HG03139 (cell line): ENCODE results near the gene YES1.
"Not testable (repeated sequence)": the region's sequence is repeated elsewhere in the genome, so short reads cannot be mapped to it uniquely, and the experiment has no call there.

Experiments used
- ATAC-seq: cut with Tn5 transposase; IDR thresholded peaks from one replicate; pipeline ENCODE4 v1.9.1; 2021; ENCODE audit not compliant: unreplicated experiment

The YES1 gene

DNA sequence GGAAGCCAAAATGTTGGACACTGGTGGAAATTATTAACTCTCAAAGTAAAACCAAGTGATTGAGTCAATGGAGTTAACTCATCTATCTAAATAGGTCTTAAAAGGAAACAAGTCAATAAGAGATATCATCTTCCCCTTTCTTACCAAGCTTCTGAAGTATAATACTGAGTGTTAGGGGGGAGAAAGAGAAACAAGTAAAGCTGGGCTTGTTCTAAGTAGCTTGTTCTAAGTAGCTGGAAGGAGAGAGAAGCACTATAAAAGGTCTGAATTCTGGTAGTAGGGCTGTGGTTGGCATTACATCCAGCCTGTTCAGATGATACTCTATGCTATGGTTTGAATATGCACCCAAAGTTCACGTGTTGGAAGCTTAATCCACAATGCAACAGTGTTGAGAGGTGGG is 26.8 kb downstream of the YES1 start:
- no peak for ATAC-seq

DNA sequence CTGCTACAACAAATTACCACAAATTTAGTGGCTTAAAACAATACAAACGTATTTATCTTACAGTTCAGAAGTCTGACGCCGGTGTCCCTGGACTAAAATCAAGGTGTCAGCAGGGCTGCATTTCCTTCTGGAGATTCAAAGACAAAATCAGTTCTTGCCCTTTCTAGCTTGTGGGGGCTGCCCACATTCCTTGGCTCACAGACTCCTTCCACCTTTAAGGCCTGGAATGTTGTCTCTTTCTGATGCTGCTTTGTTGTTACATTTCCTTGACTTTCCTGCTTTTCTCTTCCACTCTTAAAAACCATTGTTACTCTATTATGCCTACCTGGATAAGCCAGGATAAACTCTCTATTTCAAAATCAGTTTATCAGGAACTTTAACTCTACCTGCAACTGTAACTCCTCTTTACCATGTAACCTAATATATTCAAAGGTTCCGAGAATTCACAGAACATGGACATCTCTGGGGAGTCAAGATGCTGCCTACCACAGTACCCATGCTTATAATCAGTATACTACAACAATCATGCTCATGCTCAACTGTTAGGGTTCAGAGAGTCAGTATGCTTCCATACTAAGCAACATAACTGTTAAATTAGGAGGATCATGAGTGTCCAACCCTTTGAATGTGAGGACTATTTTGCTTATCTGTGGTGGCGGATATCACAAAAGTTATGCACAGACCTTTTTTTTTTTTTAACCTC is 27.4 kb downstream of the YES1 start:
- ATAC-seq = no peak

DNA sequence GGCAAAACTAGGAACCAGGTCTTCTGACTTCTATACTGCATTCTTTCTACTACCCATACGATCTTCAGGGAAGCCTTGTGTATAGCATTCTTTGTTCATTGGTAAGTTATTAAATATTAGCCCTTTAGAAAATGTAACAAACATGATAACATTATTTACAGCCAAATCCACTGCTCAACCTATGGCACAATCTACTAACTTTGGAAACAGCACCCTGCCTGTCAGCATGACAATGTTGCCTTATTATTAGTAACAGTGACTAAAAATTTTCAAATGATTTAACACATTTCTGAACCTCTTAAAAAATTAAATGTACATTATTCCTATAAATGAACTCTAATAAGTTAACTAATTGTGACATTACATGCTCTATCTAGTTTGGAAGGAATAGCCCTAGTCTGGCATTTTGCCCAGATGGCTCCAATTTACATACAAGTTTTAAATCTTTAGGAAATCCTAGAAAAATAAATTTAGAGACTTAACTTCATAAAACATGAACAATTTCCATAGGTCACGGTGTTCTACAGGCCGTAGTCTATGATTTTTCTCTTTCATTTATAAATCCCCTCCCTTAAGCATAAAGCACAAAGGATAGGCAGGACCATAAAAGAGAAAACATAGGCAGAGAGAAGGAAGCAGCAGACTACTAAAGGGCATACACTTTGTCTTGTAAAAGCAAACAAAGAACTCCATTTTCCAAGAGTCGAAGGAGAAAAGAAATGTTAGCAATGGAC is 33.7 kb downstream of the YES1 start:
- no peak for ATAC-seq

DNA sequence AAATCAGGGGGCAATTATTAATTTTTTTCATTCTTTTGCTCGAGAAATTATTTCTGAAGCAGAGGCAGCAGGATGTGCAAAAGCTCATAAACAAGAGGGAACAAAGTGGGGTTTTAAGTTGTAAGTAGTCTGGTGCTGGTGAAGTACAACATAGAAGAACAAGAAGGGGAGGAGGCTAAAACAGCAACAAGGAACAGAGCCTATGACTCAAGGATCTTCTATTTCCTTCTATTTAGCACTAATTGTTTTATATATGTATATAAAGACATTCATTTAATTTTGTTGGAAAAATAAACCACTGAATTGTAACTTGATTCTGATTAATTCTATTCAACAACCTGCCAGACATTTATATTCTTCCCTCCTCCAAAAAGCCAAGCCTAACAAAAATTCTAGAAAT is 35.0 kb downstream of the YES1 start:
- ATAC-seq = no peak

DNA sequence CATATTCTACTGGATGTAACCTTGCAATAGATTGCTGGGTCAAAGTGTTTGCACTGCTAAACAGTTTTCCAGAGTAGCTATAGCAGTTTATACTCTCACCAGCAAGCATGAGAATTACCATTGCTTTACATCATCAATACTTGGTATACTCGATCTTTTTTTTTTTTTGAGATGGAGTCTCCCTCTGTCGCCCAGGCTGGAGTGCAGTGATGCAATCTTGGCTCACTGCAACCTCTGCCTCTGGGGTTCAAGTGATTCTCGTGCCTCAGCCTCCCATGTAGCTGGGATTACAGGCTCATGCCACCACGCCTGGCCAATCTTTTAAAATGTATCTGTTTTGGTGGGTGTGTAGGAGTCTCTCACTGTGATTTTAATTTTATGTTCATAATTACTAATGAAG is 36.0 kb downstream of the YES1 start:
- ATAC-seq = not testable (repeated sequence)

DNA sequence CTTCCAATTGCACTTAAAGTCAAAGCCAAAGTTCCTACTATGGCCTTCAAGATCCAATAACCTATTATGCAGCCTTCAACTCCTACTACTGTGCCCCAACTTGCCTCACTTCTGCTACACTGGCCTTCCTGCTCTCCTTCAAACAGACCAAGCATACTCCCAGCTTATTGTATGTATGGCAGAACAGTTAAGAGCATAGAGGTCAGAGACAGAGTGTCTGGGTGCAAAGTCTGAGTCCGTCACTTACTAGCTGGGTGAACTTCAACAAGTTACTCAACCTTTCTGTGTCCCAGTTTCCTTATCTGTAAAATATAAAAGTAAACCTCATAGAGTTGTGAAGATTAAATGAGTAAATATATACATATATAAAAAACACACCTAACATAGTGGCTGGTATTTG is 37.2 kb downstream of the YES1 start:
- ATAC-seq = no peak

DNA sequence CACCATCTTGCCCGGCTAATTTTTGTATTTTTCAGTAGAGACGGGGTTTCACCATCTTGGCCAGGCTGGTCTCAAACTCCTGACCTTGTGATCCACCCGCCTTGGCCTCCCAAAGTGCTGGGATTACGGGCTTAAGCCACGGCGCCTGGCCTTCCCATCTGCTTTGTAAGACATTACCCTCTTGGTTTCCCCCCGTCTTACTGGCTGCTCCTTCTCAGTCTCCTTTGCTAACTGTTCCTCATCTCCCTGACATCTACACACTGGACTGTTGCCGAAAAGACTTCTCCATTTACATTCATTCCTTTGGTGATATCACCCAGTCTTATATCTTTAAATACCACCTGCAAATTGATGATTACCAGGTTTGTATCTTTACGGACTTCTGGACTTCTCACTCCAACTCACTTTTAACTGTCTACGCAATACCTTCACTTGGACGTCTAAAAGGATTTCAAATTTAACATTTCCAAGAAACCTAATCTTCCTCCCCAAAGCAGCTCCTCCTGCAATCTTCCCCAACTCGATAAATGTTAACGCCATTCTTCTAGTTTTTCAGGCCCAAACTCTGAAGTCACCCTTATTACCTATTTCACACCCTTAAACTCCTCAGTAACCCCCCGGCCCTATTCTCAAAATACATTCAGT is 37.9 kb downstream of the YES1 start:
- ATAC-seq = no peak

DNA sequence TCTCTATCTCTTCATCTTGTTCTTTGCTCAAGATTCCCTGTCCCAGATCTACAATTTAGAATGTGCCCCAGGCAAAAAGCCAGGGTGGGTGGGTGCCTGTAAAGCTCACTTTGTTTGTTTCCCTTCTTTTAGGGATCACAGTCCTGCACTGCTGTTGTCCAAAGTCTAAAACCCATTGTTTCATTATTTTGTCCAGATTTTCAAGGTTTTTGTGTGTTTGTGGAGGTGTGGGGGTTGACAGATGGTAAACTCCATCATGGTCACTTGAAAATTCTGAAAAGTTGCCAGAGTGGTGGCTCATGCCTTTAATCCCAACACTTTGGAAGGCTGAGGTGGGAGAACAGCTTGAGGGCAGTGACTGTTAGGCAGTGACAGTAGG is 41.5 kb downstream of the YES1 start:
- no peak for ATAC-seq

DNA sequence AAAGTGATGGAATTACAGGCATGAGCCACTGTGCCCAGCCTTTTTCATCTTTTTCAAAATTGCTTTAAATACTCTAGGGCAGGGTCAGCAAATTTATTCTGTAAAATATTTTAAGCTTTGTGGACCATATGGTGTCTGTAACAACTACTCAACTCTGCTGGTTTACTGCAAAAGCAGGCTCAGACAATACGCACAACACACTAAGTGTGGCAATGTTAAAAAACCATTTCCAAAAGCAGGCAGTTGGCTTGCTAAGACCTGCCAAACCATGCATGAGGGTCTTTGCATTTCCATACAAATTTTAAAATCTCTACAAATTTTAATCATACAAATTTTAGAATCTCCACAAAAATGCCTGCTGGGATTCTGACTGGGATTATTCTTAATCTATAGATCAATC is 44.1 kb downstream of the YES1 start:
- no peak for ATAC-seq

DNA sequence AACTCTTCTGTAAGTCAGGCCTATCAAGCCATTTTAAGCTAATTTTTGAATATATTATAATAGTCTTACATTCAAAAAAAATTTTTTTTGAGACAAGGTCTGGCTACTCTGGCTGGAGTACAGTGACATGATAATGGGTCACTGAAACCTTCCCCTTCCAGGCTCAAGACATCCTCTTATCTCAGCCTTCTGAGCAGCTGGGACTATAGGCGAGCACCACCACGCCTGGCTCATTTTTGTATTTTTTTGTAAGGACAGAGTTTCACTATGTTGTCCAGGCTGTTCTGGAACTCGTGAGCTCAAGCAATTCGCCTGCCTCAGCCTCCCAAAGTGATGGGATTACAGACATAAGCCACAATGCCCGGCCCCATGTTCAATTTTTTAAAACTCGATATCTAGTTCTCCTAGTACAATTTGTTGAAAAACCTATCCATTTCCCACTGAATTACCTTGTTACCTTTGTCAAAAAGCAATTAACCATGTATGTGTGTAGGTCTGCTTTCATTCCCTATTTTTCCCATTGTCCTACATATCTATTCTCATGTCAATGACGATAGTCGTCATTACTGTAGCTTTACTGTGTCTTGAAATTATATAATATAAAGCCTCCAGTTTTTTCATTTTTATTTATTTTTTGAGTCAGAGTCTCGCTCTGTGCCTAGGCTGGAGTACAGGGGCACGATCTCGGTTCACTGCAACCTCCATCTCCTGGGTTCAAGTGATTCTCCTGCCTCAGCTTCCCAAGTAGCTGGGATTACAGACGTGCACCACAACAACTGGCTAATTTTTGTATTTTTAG is 44.8 kb downstream of the YES1 start:
- no peak for ATAC-seq

DNA sequence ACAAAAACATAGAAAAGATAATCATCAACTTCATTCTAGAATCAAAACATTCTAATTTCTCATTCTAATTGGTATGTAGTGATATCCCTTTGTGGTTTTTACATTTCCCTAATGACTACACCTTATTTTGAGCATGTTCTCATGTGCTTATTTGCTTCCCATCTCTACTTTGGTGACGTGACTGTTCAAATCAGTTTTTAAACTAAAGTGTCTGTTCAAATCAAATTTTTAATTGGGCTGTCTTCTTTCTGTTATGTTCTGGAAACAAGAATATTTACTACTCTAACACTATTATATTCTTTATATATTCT is 45.5 kb downstream of the YES1 start:
- ATAC-seq = no peak

DNA sequence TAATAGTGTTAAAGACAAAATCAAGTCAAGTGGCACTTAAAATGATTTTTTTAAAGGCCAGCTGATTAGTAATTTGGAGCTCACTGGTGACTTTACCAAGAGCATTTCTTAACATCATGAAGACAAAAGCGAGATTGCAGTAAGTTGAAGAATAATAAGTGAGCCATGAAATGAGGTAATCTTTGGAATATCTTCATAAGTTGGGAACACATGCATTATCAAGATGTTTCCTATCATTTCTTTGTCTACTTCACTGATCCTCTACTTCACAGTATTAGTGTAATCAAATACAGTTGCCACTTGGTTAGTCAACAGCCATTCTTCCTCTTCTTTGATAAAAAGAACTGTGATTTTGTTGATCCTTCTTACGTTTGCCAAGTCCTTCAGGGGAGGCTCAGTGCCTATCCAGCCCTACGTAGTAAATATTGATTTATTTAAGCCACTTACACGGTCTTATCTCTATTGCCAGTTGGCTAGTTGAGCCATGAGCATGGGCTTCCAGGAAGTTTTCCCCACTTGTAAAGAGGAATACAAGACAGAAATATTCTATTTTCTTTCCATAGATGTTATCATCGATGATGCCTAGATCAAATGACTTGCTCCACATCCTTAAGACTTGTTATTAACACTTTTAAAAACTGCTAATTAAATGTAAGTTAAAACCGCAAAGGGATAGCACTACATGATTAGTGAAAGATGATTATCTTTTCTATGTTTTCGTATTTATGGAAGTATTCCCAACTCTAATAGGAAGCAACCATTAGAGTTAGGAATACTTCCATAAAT is 46.1 kb downstream of the YES1 start:
- no peak for ATAC-seq

DNA sequence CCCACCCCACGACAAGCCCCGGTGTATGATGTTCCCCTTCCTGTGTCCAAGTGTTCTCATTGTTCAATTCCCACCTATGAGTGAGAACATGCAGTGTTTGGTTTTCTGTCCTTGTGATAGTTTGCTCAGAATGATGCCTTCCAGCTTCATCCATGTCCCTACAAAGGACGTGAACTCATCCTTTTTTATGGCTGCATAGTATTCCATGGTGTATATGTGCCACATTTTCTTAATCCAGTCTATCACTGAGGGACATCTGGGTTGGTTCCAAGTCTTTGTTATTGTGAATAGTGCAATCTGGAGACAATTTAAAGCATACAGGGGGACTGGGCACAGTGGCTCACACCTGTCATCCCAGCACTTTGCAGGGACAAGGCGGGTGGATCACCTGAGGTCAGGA is 52.2 kb downstream of the YES1 start:
- not testable (repeated sequence) for ATAC-seq

DNA sequence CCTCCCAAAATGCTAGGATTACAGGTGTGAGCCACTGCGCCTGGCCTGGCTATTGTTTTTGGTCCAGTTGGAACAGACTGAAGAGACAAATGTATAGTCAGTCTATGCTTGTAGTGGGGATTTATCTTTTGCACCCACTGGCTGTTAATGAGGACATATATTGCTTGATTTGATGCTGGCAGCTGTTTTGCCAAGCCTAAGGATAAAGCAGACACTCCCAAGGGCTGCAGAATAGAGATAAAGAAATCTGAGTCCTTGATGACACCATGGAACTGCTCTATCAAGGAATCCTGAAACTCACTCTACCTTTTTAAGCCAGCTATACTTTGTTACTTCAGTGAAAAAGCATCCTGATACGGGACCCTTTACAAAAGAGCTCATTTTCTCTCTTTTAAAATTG is 56.5 kb downstream of the YES1 start:
- no peak for ATAC-seq

DNA sequence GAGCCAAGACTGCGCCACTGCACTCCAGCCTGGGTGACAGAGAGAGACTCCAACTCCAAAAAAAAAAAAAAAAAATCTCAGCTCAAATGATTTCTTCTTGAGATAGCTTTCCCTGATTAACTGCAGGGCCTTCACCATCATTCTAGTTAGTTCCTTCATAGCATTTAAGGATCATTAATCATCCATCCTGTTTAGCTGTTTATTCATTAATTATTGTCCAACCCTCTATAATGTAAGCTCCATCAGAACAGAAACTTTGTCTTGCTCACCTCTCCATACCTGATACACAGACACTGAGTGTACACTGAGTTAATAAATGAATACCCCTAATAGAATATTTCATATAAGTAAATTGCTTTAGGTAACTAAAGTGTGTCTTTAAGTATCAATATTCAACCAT is 57.4 kb downstream of the YES1 start:
- no peak for ATAC-seq

DNA sequence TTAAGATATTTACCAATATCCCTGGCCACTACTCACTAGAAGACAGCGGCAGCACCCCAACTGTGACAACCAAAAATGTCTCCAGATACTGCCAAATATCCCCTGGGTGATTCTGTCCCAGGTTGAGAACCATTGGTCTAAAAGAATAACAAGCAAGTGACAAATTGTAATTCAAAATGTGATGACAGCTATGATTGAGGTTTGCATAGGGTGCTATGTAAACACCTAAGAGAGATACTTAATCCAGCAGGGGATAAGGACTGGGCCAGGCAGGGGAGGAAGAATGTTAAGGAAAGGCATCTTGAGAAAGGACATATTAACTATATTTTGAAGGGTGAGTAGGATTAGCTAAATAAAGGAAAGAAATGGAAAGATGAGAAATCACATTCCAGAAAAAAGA is 61.6 kb downstream of the YES1 start:
- no peak for ATAC-seq

DNA sequence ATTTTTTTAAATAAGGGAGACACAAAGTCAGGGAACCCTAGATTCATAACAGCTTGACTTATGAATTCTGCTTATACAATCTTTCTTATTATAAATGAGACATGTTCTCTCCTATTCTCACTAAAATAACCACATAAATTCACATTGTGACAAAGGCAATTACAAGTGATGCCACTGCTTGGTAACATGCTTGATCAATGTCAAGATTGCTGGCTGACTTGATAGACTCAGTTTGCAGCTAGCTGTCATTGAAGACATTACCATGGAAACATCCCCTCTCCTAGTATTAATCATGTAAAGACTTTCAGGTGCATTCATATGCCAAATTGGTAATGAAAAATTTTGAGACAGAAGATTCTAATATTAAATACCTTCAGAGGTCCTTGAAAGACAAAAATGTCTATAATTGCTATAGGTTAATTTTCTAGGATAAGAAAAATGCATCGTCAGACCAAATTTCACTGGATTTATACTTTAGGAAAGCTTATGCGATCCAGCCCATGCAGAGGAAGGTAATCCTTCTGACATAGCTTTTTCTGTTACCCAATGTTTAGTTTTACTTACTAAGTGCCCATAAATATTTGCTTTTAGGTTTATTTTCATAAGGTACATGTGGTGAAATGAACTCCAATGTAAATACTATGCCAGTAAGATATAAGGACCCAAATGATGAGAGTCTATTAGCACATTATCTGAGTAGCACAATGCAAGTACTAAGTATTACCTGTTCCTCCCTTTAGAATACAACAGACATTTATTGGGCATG is 67.0 kb downstream of the YES1 start:
- no peak for ATAC-seq

DNA sequence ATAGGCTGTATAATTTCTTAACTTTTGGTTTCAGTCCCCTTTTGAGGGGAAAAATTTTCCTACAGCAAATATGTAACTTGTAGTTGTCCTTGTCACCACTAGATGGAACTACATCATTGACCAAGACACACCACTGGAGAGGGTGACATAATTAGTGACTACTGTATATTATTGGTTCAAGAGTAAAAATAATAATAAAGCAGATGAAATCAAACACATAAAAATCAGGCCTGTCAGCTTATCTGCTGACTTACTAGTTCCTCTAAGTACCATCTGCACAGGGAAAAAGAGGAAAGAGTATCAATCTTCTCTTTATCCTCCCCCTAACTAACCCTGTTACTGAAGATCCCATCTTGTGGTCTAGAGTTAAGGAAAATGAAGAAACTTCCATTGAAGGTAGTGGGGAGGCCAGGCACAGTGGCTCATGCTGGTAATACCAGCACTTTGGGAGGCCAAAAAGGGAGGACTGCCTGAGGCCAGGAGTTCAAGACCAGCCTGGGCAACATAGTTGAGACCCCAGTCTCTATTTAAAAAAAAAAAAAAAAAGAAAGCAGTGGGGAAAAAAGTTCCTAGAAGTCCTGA is 70.0 kb downstream of the YES1 start:
- ATAC-seq = peak; percentile 77

DNA sequence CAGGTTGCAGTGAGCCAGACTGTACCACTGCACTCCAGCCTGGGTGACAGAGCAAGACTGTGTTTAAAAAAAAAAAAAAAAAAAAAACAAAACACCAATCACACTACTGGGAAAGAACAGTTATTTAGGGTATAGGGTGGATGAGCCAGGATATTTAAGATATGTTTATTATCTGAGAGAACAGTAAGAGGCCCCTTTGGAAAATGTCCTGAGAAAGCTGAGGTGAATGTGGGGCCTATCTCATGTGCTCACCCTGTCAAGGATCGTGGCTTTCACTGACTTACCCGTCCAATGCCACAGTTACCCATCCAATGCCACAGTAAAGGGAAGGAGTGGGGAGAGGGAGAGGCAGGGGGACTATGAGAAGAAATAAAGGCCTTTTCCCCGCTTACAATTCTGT is 79.7 kb downstream of the YES1 start:
- ATAC-seq = no peak

DNA sequence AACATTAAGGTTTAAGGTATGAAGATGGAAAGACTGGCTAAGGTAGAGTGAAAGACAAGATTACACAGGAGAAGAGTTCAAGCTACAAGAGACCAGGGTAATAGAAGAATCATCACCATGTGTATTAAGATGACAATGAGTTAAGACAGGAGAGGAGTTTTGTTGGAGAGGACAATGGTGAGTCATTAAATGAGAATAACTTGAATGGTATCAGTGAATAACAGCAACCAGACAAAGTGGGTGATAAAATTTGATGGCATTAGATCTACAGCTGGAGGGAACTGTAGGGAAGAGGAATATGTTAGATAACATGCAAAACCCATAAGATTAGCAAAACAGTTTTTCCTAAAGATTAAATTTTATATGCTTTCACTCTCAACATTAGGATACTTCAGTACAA is 80.9 kb downstream of the YES1 start:
- ATAC-seq = no peak
